Bronchus fibroblast of lung (primary cell): ENCODE measurements around the gene PSMA6. TPM values are rescaled to one million over a fixed set of nuclear protein-coding genes. Genes with fewer than 3 reads are reported as not detected.

Experiments used
- total RNA-seq: library from RNA; depleted of rRNA; stranded (reverse); fragments of >200 nt; gene quantifications from 2 replicates; pipeline ENCODE4 v1.2.3, GENCODE V29; 2015

PSMA6 gene
- 239 and 249 TPM in 2 replicates for total RNA-seq

DNA sequence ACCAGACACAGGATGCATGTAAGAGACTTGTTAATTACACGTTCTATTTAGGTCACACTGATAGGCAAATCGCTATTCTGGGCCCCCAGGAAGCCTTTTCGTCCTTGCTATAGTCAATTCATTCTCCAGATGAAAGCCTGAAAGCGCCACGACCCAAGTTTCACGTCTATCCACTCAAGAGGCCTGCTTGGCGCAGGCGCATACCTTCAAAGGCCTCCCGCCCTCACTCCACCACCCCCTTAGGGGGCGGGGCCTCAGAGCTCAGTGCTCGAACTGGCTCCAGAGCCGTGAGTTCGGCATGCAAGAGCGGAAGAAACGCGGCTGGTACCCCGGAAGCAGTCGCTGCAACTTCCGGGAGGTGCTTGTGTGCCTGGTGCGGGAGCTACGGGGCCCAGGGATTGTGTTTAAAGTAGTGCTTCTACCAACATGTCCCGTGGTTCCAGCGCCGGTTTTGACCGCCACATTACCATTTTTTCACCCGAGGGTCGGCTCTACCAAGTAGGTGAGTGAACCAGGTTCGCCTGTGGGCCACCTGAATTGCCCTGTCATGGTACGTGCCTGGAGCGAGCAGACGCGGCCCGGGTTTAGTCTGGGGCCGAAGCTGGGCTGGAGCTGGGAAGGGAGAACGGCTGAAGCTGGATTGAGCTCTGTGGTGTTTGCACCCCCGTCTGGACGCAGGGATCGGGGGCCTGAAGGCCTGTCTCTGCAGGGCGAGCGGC, at the start of gene PSMA6:
PSMA6 (plus strand) TSS at position 332 of the 719 bp plus-strand sequence; CDS start at position 427, 95 bp downstream.

Other genes starting within 250 kb of the PSMA6 start
- 23.0 and 28.7 TPM in 2 replicates for gene FAM177A1, start 246.1 kb upstream of the PSMA6 start, total RNA-seq
- gene PPP2R3C, start 170.4 kb upstream of the PSMA6 start, total RNA-seq, result 21.4 and 28.9 TPM in 2 replicates
- 29.7 and 29.8 TPM in 2 replicates for gene PRORP, start 169.8 kb upstream of the PSMA6 start, total RNA-seq
- gene NFKBIA, start 112.4 kb downstream of the PSMA6 start, total RNA-seq, result 70.3 and 81.9 TPM in 2 replicates
- not detected in 2 replicates for gene INSM2, start 241.8 kb downstream of the PSMA6 start, total RNA-seq